Measurements from ENCODE around the gene IDH3B.

Gene IDH3B

GRCh38 chr20:2692036-2692885 is 28.2 kb upstream of the IDH3B start, which contains the start of gene EBF4:
Gene EBF4, plus strand, starts transcription at chr20:2692780. Its CDS starts 866 bp downstream, at chr20:2693646.
- H3K4me3 ChIP-seq (ENCODE audit: low read depth, low read length, poor library complexity, severe bottlenecking) = peak within 1 kb of the TSS; percentile 45
- peak within 1 kb of the TSS; percentile 52 for H3K4me2 ChIP-seq (ENCODE audit: low read length)
- 0 out of 2 replicates have a peak, but pooled peaks cover 5% of the 10 kb centered on the region for H3K27me3 ChIP-seq (ENCODE audit: insufficient read depth, low read length)
- no peak for TF ChIP-seq CTCF (IDR thresholded peaks at IDR 0.05; ENCODE audit: low read length)
- no peak for TF ChIP-seq EZH2 (IDR thresholded peaks at IDR 0.05; ENCODE audit: borderline replicate concordance, low read length)
- no peak within 1 kb of the TSS for H2AFZ ChIP-seq (ENCODE audit: low read length)
- H3K36me3 ChIP-seq (ENCODE audit: insufficient read depth, low read length) = no peaks in the 10 kb centered on the region
- H3K79me2 ChIP-seq (ENCODE audit: insufficient read depth, low read length) = no peaks in the 10 kb centered on the region
- peaks cover 16% of the 10 kb centered on the region for H3K4me1 ChIP-seq (ENCODE audit: insufficient read depth, low read length, severe bottlenecking)
- no peaks in the 10 kb centered on the region for H4K20me1 ChIP-seq (ENCODE audit: insufficient read depth, low read length)
- peak within 1 kb of the TSS; percentile 16; the same call in 1 of the 2 replicates for H3K9ac ChIP-seq (ENCODE audit: low read length)
- H3K9me3 ChIP-seq (ENCODE audit: low read length) = no peaks in the 10 kb centered on the region
- no peaks in the 10 kb centered on the region for H3F3A ChIP-seq (ENCODE audit: insufficient read depth, low read length)
- H3K27ac ChIP-seq (ENCODE audit: low read depth, low read length, poor library complexity, severe bottlenecking) = no peak within 1 kb of the TSS
- H3K9me2 ChIP-seq (ENCODE audit: low read depth, low read length) = no peaks in the 10 kb centered on the region

GRCh38 chr20:2691663-2692035 is 27.6 kb upstream of the IDH3B start:
- Histone ChIP-seq H3K9me2 (ENCODE audit: low read depth, low read length) (no peaks in the 10 kb centered on the region), H3K36me3 (ENCODE audit: insufficient read depth, low read length) (no peaks in the 10 kb centered on the region), H3K4me3 (ENCODE audit: low read depth, low read length, poor library complexity, severe bottlenecking) (no peak overlapping the region), H3K9ac (ENCODE audit: low read length) (no peak overlapping the region), H3K4me1 (ENCODE audit: insufficient read depth, low read length, severe bottlenecking) (peaks cover 16% of the 10 kb centered on the region), H3K4me2 (ENCODE audit: low read length) (peak overlapping the region; percentile 52; the same call in 1 of the 2 replicates), H3K27me3 (ENCODE audit: insufficient read depth, low read length) (0 out of 2 replicates have a peak, but pooled peaks cover 5% of the 10 kb centered on the region), H3K27ac (ENCODE audit: low read depth, low read length, poor library complexity, severe bottlenecking) (no peak overlapping the region), H2AFZ (ENCODE audit: low read length) (no peak overlapping the region), H3K79me2 (ENCODE audit: insufficient read depth, low read length) (no peaks in the 10 kb centered on the region), H4K20me1 (ENCODE audit: insufficient read depth, low read length) (no peaks in the 10 kb centered on the region), H3F3A (ENCODE audit: insufficient read depth, low read length) (no peaks in the 10 kb centered on the region), H3K9me3 (ENCODE audit: low read length) (no peaks in the 10 kb centered on the region)
- no peak for TF ChIP-seq EZH2 (IDR thresholded peaks at IDR 0.05; ENCODE audit: borderline replicate concordance, low read length)
- no peak for TF ChIP-seq CTCF (IDR thresholded peaks at IDR 0.05; ENCODE audit: low read length)

GRCh38 chr20:2691127-2691526 is 27.1 kb upstream of the IDH3B start:
- no peak overlapping the region for H3K9ac ChIP-seq (ENCODE audit: low read length)
- peaks cover 16% of the 10 kb centered on the region for H3K4me1 ChIP-seq (ENCODE audit: insufficient read depth, low read length, severe bottlenecking)
- no peaks in the 10 kb centered on the region for H3K79me2 ChIP-seq (ENCODE audit: insufficient read depth, low read length)
- no peaks in the 10 kb centered on the region for H3K9me3 ChIP-seq (ENCODE audit: low read length)
- no peaks in the 10 kb centered on the region for H4K20me1 ChIP-seq (ENCODE audit: insufficient read depth, low read length)
- H3K27me3 ChIP-seq (ENCODE audit: insufficient read depth, low read length) = 0 out of 2 replicates have a peak, but pooled peaks cover 5% of the 10 kb centered on the region
- no peak for TF ChIP-seq EZH2 (IDR thresholded peaks at IDR 0.05; ENCODE audit: borderline replicate concordance, low read length)
- no peak for TF ChIP-seq CTCF (IDR thresholded peaks at IDR 0.05; ENCODE audit: low read length)
- H3K9me2 ChIP-seq (ENCODE audit: low read depth, low read length) = no peaks in the 10 kb centered on the region
- no peaks in the 10 kb centered on the region for H3F3A ChIP-seq (ENCODE audit: insufficient read depth, low read length)
- H3K4me3 ChIP-seq (ENCODE audit: low read depth, low read length, poor library complexity, severe bottlenecking) = no peak overlapping the region
- H3K36me3 ChIP-seq (ENCODE audit: insufficient read depth, low read length) = no peaks in the 10 kb centered on the region
- H2AFZ ChIP-seq (ENCODE audit: low read length) = no peak overlapping the region
- no peak overlapping the region for H3K4me2 ChIP-seq (ENCODE audit: low read length)
- H3K27ac ChIP-seq (ENCODE audit: low read depth, low read length, poor library complexity, severe bottlenecking) = no peak overlapping the region

Measured in OCI-LY1 (cell line).